Transverse colon (tissue), 4 donors: ENCODE results near the gene SLC25A47. TPM values are rescaled to one million over a fixed set of nuclear protein-coding genes. Genes with fewer than 3 reads are reported as not detected.

Experiments used
- DNase-seq: peaks from one replicate; pipeline ENCODE4 v3.0.0-alpha.2; 2019
- H3K27ac ChIP-seq, 4 donors: fragments of 200-600 bp; sonication (generic); 2 replicates each; pipeline ENCODE4 v1.5.1; 2016 to 2018; ENCODE audit warnings: inconsistent platforms in 4 of 4
- H3K27me3 ChIP-seq: fragments of 200-600 bp; sonication (generic); 2 replicates; pipeline ENCODE4 v1.5.1; 2017; ENCODE audit warnings: inconsistent platforms
- H3K36me3 ChIP-seq, 4 donors: fragments of 200-600 bp; sonication (generic); 2 replicates each; pipeline ENCODE4 v1.5.1; 2017 to 2019; ENCODE audit warnings: inconsistent platforms in 4 of 4
- H3K4me1 ChIP-seq, 4 donors: fragments of 200-600 bp; sonication (generic); 2 replicates each; pipeline ENCODE4 v1.5.1; 2017 to 2020; ENCODE audit warnings: inconsistent platforms in 4 of 4
- H3K4me3 ChIP-seq, 4 donors: fragments of 200-600 bp; sonication (generic); 1 replicate in 1 of 4; 2 replicates in 3 of 4; pipeline versions ENCODE4 v1.5.1 to v1.6.1; 2017 to 2019; ENCODE audit warnings: inconsistent platforms in 4 of 4
- H3K9me3 ChIP-seq, 2 donors: fragments of 200-600 bp; sonication (generic); 2 replicates each; pipeline ENCODE4 v1.5.1; 2017 to 2019; ENCODE audit warnings: inconsistent platforms in 2 of 2
- CTCF ChIP-seq, 5 experiments: fragments of 200-600 bp in 3 of 5; fragments of 450-650 bp in 2 of 5; sonication (generic) in 3 of 5; IDR thresholded peaks; 1 replicate in 2 of 5; 2 replicates in 3 of 5; pipeline ENCODE4 v1.5.1; 2016 to 2017; ENCODE audit warnings: antibody characterized with exemption in 5 of 5, inconsistent platforms in 3 of 5, mild to moderate bottlenecking in 2 of 5, moderate library complexity in 1 of 5
- EP300 ChIP-seq: sonication (generic); formaldehyde crosslinking; IDR thresholded peaks from one replicate; pipeline ENCODE4 v1.6.1; 2017; ENCODE audit warnings: antibody characterized with exemption, low read depth
- POLR2A ChIP-seq: fragments of 450-650 bp; IDR thresholded peaks from one replicate; pipeline ENCODE4 v1.6.1; 2016; ENCODE audit warnings: antibody characterized with exemption, mild to moderate bottlenecking, moderate library complexity
- POLR2AphosphoS5 ChIP-seq, 3 donors: sonication (generic); formaldehyde crosslinking; IDR thresholded peaks; one replicate each; pipeline ENCODE4 v1.6.1; 2016; ENCODE audit warnings: antibody characterized with exemption in 3 of 3
- WGBS, 2 donors: methylation state at CpG; one replicate each; pipeline ENCODE4 v1.1.5; 2018; ENCODE audit warnings: low coverage in 1 of 2; 5-methylcytosine and 5-hydroxymethylcytosine counted together
- in situ Hi-C, 4 donors: fragments of 200-750 bp; cut with MboI; loops; one replicate each; pipeline versions ENCODE4 v1.15.0 to v1.15.1; 2017; ENCODE audit warnings: low sequenced_read_pairs in 3 of 4, low pct_ligation_motif_present in 1 of 4, low pct_unique_long_range_greater_than_20kb in 1 of 4
- intact Hi-C: fragments of 100-400 bp; cut with DNase I; formaldehyde crosslinking; loops from one replicate; pipeline ENCODE4 v1.15.1; 2023; ENCODE audit warnings: low total_unique reads
- total RNA-seq, 4 donors: library from RNA; depleted of rRNA; stranded (reverse); fragments of >200 nt; gene quantifications; one replicate each; pipeline ENCODE4 v1.1.0, GENCODE V29; 2016

Gene SLC25A47
- total RNA-seq, 4 donors from 2014 or later = 0.27 to 0.32 TPM; not detected in 2

- Histone ChIP-seq H3K27ac (no peak overlapping the region), H3K9me3 (no peaks in the 10 kb centered on the region), H3K4me1 (no peaks in the 10 kb centered on the region), H3K4me3 (no peak overlapping the region), H3K36me3 (peaks cover 0 to 21% (median 6%) of the 10 kb centered on the region in 4 donors), H3K27me3 (no peaks in the 10 kb centered on the region)
- TF ChIP-seq EP300 (no peak), POLR2AphosphoS5 (IDR thresholded peaks at IDR 0.05) (no peak), POLR2A (no peak), CTCF (IDR thresholded peaks at IDR 0.05) (no peak)
- intact Hi-C loops (no loop called here), in situ Hi-C loops (no loop called here)
- no peak for DNase-seq
- 81 to 97% methylated on average over 9 to 11 of the region's 11 CpGs for WGBS, 2 donors
Observed at GRCh38 chr14:100350276-100350926, 27.3 kb downstream of the SLC25A47 start.

- H3K36me3 ChIP-seq = peaks cover 0 to 18% (median 8%) of the 10 kb centered on the region in 4 donors
Observed at GRCh38 chr14:100350986-100351385, 27.8 kb downstream of the SLC25A47 start.

GRCh38 chr14:100358396-100358795, 35.3 kb downstream of the SLC25A47 start:
- no peak overlapping the region for H3K4me3 ChIP-seq
- no peaks in the 10 kb centered on the region for H3K27me3 ChIP-seq
- no peak overlapping the region for H3K27ac ChIP-seq
- TF ChIP-seq POLR2AphosphoS5 (IDR thresholded peaks at IDR 0.05) (no peak), CTCF (IDR thresholded peaks at IDR 0.05) (no peak), EP300 (no peak), POLR2A (no peak)
- in situ Hi-C loops (no loop called here), intact Hi-C loops (no loop called here)
- peaks cover 0 to 37% (median 11%) of the 10 kb centered on the region in 4 donors for H3K36me3 ChIP-seq
- H3K4me1 ChIP-seq = peaks cover 0 to 8% (median 0%) of the 10 kb centered on the region in 4 donors
- no peaks in the 10 kb centered on the region for H3K9me3 ChIP-seq
- WGBS, 2 donors = 87 to 100% methylated on average over 1 to 2 of the region's 2 CpGs
- DNase-seq = no peak

More at GRCh38 chr14:100350986-100351385, 27.8 kb downstream of the SLC25A47 start:
- WGBS, 2 donors = 88% methylated on average over 5 of the region's 5 CpGs
- H3K4me1 ChIP-seq = no peaks in the 10 kb centered on the region
- DNase-seq = no peak
- H3K27ac ChIP-seq = no peak overlapping the region
- H3K4me3 ChIP-seq = no peak overlapping the region
- intact Hi-C loops (no loop called here), in situ Hi-C loops (no loop called here)
- no peaks in the 10 kb centered on the region for H3K9me3 ChIP-seq
- TF ChIP-seq POLR2A = no peak
- TF ChIP-seq CTCF (IDR thresholded peaks at IDR 0.05) = no peak
- TF ChIP-seq EP300 = no peak
- TF ChIP-seq POLR2AphosphoS5 (IDR thresholded peaks at IDR 0.05) = no peak
- H3K27me3 ChIP-seq = no peaks in the 10 kb centered on the region

GRCh38 chr14:100359111-100359510, 36.0 kb downstream of the SLC25A47 start:
- DNase-seq = no peak
- Histone ChIP-seq H3K27ac (no peak overlapping the region), H3K4me1 (peaks cover 0 to 8% (median 0%) of the 10 kb centered on the region in 4 donors), H3K4me3 (no peak overlapping the region), H3K27me3 (no peaks in the 10 kb centered on the region), H3K9me3 (no peaks in the 10 kb centered on the region), H3K36me3 (peaks cover 0 to 43% (median 7%) of the 10 kb centered on the region in 4 donors)
- 82 to 88% methylated on average over 2 of the region's 2 CpGs for WGBS, 2 donors
- TF ChIP-seq EP300 = no peak
- TF ChIP-seq POLR2A = no peak
- no peak for TF ChIP-seq POLR2AphosphoS5 (IDR thresholded peaks at IDR 0.05)
- no peak for TF ChIP-seq CTCF (IDR thresholded peaks at IDR 0.05)
- intact Hi-C loops = no loop called here
- in situ Hi-C loops = no loop called here
